Measurements from ENCODE around the gene TMSB10.

DNA sequence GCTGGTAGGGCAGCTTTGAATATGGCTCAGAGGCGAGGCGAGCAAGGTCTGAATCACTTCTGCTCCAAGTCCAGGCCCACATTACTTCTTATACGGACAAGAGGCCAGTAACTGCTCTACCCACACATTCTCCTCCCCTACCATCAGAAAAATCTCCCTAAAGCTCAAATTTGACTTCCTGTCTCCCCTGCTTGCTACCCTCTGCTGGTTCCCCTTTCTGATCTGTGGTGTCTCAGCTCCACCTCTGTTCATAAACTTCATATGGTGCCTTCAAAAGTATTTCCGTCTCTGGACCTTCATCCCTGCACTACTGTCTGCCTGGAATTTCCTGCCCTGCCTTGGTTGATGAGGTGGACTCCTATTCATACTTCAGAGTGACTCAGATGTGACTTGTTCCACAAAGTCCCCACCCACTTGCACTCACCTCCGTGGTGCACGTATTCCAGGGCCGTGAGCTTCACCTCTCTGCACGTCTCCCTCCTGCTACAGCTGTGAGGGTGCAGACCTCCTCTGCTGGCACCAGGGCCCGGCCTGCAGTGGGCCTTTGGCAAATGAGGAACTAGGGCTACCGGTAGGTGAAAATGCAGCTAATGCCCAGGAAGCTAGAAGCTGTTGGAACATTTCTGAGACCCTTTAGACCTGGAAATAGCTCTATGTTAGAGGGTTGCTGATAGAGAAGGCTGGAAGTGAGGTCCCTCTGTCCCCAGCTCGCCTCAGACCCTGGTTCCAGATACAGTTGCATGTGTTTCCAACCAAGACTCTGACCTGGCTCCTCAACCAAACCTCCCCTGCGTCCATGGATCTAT is 41.0 kb downstream of the TMSB10 start:
- no peak for TF ChIP-seq SP1 (IDR thresholded peaks at IDR 0.05)
- TF ChIP-seq GABPA (IDR thresholded peaks at IDR 0.05 in 1 of 2, conservative IDR thresholded peaks at IDR 0.05 in 1 of 2), result no peak
- TF ChIP-seq, protein P1, sequence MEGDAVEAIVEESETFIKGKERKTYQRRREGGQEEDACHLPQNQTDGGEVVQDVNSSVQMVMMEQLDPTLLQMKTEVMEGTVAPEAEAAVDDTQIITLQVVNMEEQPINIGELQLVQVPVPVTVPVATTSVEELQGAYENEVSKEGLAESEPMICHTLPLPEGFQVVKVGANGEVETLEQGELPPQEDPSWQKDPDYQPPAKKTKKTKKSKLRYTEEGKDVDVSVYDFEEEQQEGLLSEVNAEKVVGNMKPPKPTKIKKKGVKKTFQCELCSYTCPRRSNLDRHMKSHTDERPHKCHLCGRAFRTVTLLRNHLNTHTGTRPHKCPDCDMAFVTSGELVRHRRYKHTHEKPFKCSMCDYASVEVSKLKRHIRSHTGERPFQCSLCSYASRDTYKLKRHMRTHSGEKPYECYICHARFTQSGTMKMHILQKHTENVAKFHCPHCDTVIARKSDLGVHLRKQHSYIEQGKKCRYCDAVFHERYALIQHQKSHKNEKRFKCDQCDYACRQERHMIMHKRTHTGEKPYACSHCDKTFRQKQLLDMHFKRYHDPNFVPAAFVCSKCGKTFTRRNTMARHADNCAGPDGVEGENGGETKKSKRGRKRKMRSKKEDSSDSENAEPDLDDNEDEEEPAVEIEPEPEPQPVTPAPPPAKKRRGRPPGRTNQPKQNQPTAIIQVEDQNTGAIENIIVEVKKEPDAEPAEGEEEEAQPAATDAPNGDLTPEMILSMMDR (IDR thresholded peaks at IDR 0.05; ENCODE audit: low read depth, low read length, missing input control), result no peak
- TF ChIP-seq RAD21 (IDR thresholded peaks at IDR 0.05), result no peak
- no peak for TF ChIP-seq YY1 (IDR thresholded peaks at IDR 0.05)
- TF ChIP-seq, protein P2, sequence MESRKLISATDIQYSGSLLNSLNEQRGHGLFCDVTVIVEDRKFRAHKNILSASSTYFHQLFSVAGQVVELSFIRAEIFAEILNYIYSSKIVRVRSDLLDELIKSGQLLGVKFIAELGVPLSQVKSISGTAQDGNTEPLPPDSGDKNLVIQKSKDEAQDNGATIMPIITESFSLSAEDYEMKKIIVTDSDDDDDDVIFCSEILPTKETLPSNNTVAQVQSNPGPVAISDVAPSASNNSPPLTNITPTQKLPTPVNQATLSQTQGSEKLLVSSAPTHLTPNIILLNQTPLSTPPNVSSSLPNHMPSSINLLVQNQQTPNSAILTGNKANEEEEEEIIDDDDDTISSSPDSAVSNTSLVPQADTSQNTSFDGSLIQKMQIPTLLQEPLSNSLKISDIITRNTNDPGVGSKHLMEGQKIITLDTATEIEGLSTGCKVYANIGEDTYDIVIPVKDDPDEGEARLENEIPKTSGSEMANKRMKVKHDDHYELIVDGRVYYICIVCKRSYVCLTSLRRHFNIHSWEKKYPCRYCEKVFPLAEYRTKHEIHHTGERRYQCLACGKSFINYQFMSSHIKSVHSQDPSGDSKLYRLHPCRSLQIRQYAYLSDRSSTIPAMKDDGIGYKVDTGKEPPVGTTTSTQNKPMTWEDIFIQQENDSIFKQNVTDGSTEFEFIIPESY (IDR thresholded peaks at IDR 0.05), result no peak

Measured in liver (tissue), 3 donors.